ENCODE measurements around the gene TMEM94.

GRCh38 chr17:75524970-75525805 is 68.8 kb downstream of the TMEM94 start, which contains the start of gene LLGL2:
- TF ChIP-seq CTCF (IDR thresholded peaks at IDR 0.05; ENCODE audit: low read length), result peak; percentile 48
- TF ChIP-seq EZH2 (optimal IDR thresholded peaks at IDR 0.05; ENCODE audit: low read depth, low read length), result no peak

Measured in MM.1S (cell line).